HCT116 (cell line): ENCODE data around the gene PLEKHM3. TPM values are rescaled to one million over a fixed set of nuclear protein-coding genes. Genes with fewer than 3 reads are reported as not detected.

Experiments
- ATAC-seq: fragments of 200-7000 bp; cut with Tn5 transposase; 2 replicates; pipeline ENCODE4 v1.9.1; 2020; ENCODE audit warnings: mild to moderate bottlenecking, moderate library complexity
- BruUV-seq: library from RNA; stranded (reverse); fragments of 400-500 nt; replicated peaks from 2 replicates; lab custom pipeline; 2021; lab: Mats Ljungman, UMichigan
- CTCF ChIA-PET: fragments of 300-600 bp; sonication (Branson Sonifier 250); formaldehyde crosslinking; loops from one replicate; lab custom pipeline; 2021; ENCODE audit warnings: antibody characterized with exemption; lab: Charles Lee
- POLR2A ChIA-PET: fragments of 300-600, 350-600 bp; sonication (Branson Sonifier 250); formaldehyde crosslinking; loops from one replicate; lab custom pipeline; 2021; ENCODE audit warnings: antibody characterized with exemption; lab: Charles Lee
- RAD21 ChIA-PET, 2 experiments: fragments of 300-600 bp; sonication (Branson Sonifier 250); formaldehyde crosslinking; loops; one replicate each; lab custom pipeline; 2023; ENCODE audit warnings: low total read pairs in 2 of 2; ENCODE audit not compliant: uncharacterized antibody in 2 of 2, unreplicated experiment in 2 of 2, low non-redundant PET in 1 of 2; lab: Charles Lee
- DNase-seq: peaks from one replicate; pipeline ENCODE4 v3.0.0-alpha.2; 2010; ENCODE audit warnings: low read depth, low spot score
- H2AFZ ChIP-seq: fragments of 200-600 bp; shearing (Covaris generic), sonication (generic); 2 replicates; pipeline ENCODE4 v1.6.1; 2017; ENCODE audit warnings: low read depth, mixed run types, mixed read lengths, antibody characterized with exemption, low read length; ENCODE audit not compliant: poor library complexity, severe bottlenecking
- H3K27ac ChIP-seq: 2 replicates; pipeline ENCODE4 v1.5.1; 2012; ENCODE audit warnings: low read depth, low read length
- H3K27me3 ChIP-seq: fragments of 200-600 bp; sonication (generic); 2 replicates; pipeline ENCODE4 v1.6.1; 2016; ENCODE audit warnings: mixed run types, low read length, mixed read lengths; ENCODE audit not compliant: insufficient read depth
- H3K36me3 ChIP-seq, 2 experiments: fragments of 200-500 bp in 1 of 2; fragments of 200-600 bp in 1 of 2; sonication (Bioruptor generic) in 1 of 2; sonication (generic) in 1 of 2; 2 replicates each; pipeline versions ENCODE4 v1.5.1 to v1.6.1; 2014 to 2016; ENCODE audit warnings: low read length in 2 of 2, inconsistent platforms in 1 of 2, mixed read lengths in 1 of 2, mixed run types in 1 of 2; ENCODE audit not compliant: insufficient read depth in 2 of 2, control insufficient read depth in 1 of 2
- H3K4me1 ChIP-seq, 2 experiments: fragments of 200-600 bp in 1 of 2; sonication (generic) in 1 of 2; 2 replicates each; pipeline versions ENCODE4 v1.5.1 to v1.6.1; 2012 to 2017; ENCODE audit warnings: low read length in 2 of 2, inconsistent platforms in 1 of 2, mild to moderate bottlenecking in 1 of 2, mixed read lengths in 1 of 2, mixed run types in 1 of 2, moderate library complexity in 1 of 2; ENCODE audit not compliant: insufficient read depth in 2 of 2, control insufficient read depth in 1 of 2
- H3K4me2 ChIP-seq: fragments of 200-600 bp; sonication (generic); 2 replicates; pipeline ENCODE4 v1.6.1; 2017; ENCODE audit warnings: mixed run types, low read length, mixed read lengths
- H3K4me3 ChIP-seq, 2 experiments: fragments of 200-600 bp in 1 of 2; sonication (generic) in 1 of 2; replicated peaks in 1 of 2; 2 replicates each; pipeline ENCODE4 v1.5.1; 2011 to 2016; ENCODE audit warnings: low read length in 2 of 2, control low read depth in 1 of 2, low read depth in 1 of 2, mild to moderate bottlenecking in 1 of 2, mixed read lengths in 1 of 2, mixed run types in 1 of 2
- H3K79me2 ChIP-seq: fragments of 200-600 bp; sonication (generic); 2 replicates; pipeline ENCODE4 v1.6.1; 2017; ENCODE audit warnings: mild to moderate bottlenecking, mixed run types, low read length, moderate library complexity, mixed read lengths; ENCODE audit not compliant: insufficient read depth
- H3K9ac ChIP-seq: fragments of 200-600 bp; sonication (generic); 2 replicates; pipeline ENCODE4 v1.6.1; 2016; ENCODE audit warnings: low read length, mixed read lengths
- H3K9me2 ChIP-seq: fragments of 200-600 bp; sonication (generic), shearing (Covaris generic); 2 replicates; pipeline ENCODE4 v1.6.1; 2017; ENCODE audit warnings: mixed run types, mild to moderate bottlenecking, moderate library complexity; ENCODE audit not compliant: insufficient read depth
- H3K9me3 ChIP-seq, 2 experiments: fragments of 200-500 bp in 1 of 2; fragments of 200-600 bp in 1 of 2; sonication (Bioruptor generic) in 1 of 2; sonication (generic) in 1 of 2; 2 replicates each; pipeline ENCODE4 v1.6.1; 2014 to 2017; ENCODE audit warnings: low read length in 2 of 2, mixed read lengths in 2 of 2, inconsistent platforms in 1 of 2, low read depth in 1 of 2, mild to moderate bottlenecking in 1 of 2, mixed run types in 1 of 2, moderate library complexity in 1 of 2; ENCODE audit not compliant: control insufficient read depth in 1 of 2, insufficient read depth in 1 of 2
- H4K20me1 ChIP-seq: fragments of 200-600 bp; sonication (generic), shearing (Covaris generic); 2 replicates; pipeline ENCODE4 v1.6.1; 2017; ENCODE audit warnings: mixed run types, mild to moderate bottlenecking, moderate library complexity; ENCODE audit not compliant: insufficient read depth
- RAD21 ChIP-seq: IDR thresholded peaks from 2 replicates; pipeline ENCODE4 v1.6.1; 2012; ENCODE audit warnings: low read depth, mild to moderate bottlenecking
- REST ChIP-seq: IDR thresholded peaks from 2 replicates; pipeline ENCODE4 v1.6.1; 2012; ENCODE audit warnings: low read depth
- SIN3A ChIP-seq: IDR thresholded peaks from 2 replicates; pipeline ENCODE4 v1.6.1; 2012; ENCODE audit warnings: low read depth
- SP1 ChIP-seq: IDR thresholded peaks from 2 replicates; pipeline ENCODE4 v1.6.1; 2012; ENCODE audit warnings: low read depth
- YY1 ChIP-seq: IDR thresholded peaks from 2 replicates; pipeline ENCODE4 v1.6.1; 2011; ENCODE audit warnings: low read length, low read depth, moderate library complexity, mild to moderate bottlenecking; ENCODE audit not compliant: insufficient replicate concordance; ENCODE audit errors: extremely low read depth
- intact Hi-C: fragments of 100-400 bp; cut with micrococcal nuclease; formaldehyde crosslinking; loops from 2 replicates; pipeline ENCODE4 v1.10.0; 2022
- total RNA-seq: library from RNA; stranded (reverse); gene quantifications from one replicate; pipeline ENCODE4 v1.2.1, GENCODE V29; 2021; ENCODE audit not compliant: unreplicated experiment

Gene PLEKHM3
- total RNA-seq, 1 experiment from 2014 or later: 6.3 TPM

- no TSS peak for BruUV-seq
- no peaks in the 10 kb centered on the region for H3K4me1 ChIP-seq
- ChIA-PET RAD21 (no interaction called here), POLR2A (no interaction called here), CTCF (no interaction called here)
- no peak overlapping the region for H3K4me2 ChIP-seq
- no peaks in the 10 kb centered on the region for H3K9me3 ChIP-seq
- no peak overlapping the region for H3K27ac ChIP-seq
- no peak overlapping the region for H2AFZ ChIP-seq
- DNase-seq (no peak), ATAC-seq (no peak)
- H3K9me2 ChIP-seq: no peaks in the 10 kb centered on the region
- H3K36me3 ChIP-seq: no peaks in the 10 kb centered on the region
- no peak for TF ChIP-seq SP1
- TF ChIP-seq RAD21: no peak
- no peak for TF ChIP-seq SIN3A
- no peak for TF ChIP-seq YY1
- H4K20me1 ChIP-seq: no peaks in the 10 kb centered on the region
- H3K27me3 ChIP-seq: no peaks in the 10 kb centered on the region
- no peak overlapping the region for H3K9ac ChIP-seq
- no peak overlapping the region for H3K4me3 ChIP-seq
- H3K79me2 ChIP-seq: no peaks in the 10 kb centered on the region
- intact Hi-C loops: no loop called here
Observed at GRCh38 chr2:208006833-208007232, 18.5 kb downstream of the PLEKHM3 start.

- ChIA-PET RAD21 (no interaction called here), CTCF (no interaction called here), POLR2A (no interaction called here)
- Histone ChIP-seq H4K20me1 (no peaks in the 10 kb centered on the region), H3K9me2 (no peaks in the 10 kb centered on the region), H3K9me3 (no peaks in the 10 kb centered on the region), H3K27ac (no peak overlapping the region), H3K4me1 (no peaks in the 10 kb centered on the region), H3K4me3 (no peak overlapping the region), H3K9ac (no peak overlapping the region), H3K4me2 (no peak overlapping the region), H2AFZ (no peak overlapping the region), H3K36me3 (no peaks in the 10 kb centered on the region), H3K27me3 (no peaks in the 10 kb centered on the region), H3K79me2 (no peaks in the 10 kb centered on the region)
- TF ChIP-seq REST: no peak
- no peak for DNase-seq
- no TSS peak for BruUV-seq
- intact Hi-C loops: no loop called here
- ATAC-seq: no peak
Observed at GRCh38 chr2:208006337-208006736, 19.0 kb downstream of the PLEKHM3 start.
